ENCODE results near the gene ASNSD1. TPM values are rescaled to one million over a fixed set of nuclear protein-coding genes. Genes with fewer than 3 reads are reported as not detected.
A peak's percentile ranks its signal among the peaks of the same experiment; 100 is the strongest.

Gene ASNSD1
- total RNA-seq, 1 experiment from 2014 or later, result 33.7 TPM

DNA sequence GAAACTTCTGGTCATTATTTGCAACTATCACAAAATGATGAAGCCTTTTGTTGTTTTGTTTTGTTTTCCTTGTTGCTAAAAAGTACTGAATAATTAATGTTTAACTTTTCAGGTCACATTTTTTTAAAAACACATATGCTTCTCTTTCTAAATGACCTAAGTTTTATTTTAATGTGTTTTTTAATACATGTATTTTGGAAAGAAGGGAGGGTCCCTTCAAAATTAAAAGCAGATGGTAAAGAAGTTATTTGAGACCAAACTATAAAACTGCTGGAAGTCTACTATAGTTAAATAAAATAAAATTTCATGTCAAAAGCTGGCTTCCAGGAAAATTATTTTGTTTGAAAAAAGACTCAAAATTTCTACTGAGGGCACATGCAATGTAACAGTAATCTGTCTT, 39.5 kb upstream of the ASNSD1 start:
- BruUV-seq (replicated peaks), result no TSS peak
- POLR2A ChIA-PET (ENCODE audit: unreplicated experiment), result no interaction called here

GRCh38 chr2:189623049-189623448, 38.2 kb upstream of the ASNSD1 start:
- no peak overlapping the region for H3K4me2 ChIP-seq (ENCODE audit: low read length)
- H3F3A ChIP-seq (ENCODE audit: low read length, unreplicated experiment), result no peaks in the 10 kb centered on the region
- no peak overlapping the region for H3K9ac ChIP-seq (ENCODE audit: low read length)
- ChIA-PET POLR2A (ENCODE audit: unreplicated experiment) (no interaction called here), CTCF (interaction anchor here (0.5 to 0.7 kb wide), 2 partner anchors 10 to 995 kb away, joined by 3 read pairs; no protein-coding TSS in a partner anchor)
- DNase-seq (no peak), ATAC-seq (no peak)
- H3K9me3 ChIP-seq (ENCODE audit: low read length), result no peaks in the 10 kb centered on the region
- intact Hi-C loops (cut with micrococcal nuclease), result no loop called here
- no peak overlapping the region for H3K27ac ChIP-seq (ENCODE audit: low read length)
- TF ChIP-seq EZH2phosphoT487 (IDR thresholded peaks at IDR 0.05; ENCODE audit: borderline replicate concordance, low read length) (no peak), EZH2 (IDR thresholded peaks at IDR 0.05; ENCODE audit: low read length, unreplicated experiment) (no peak)
- peaks cover 14% of the 10 kb centered on the region for H3K4me1 ChIP-seq (ENCODE audit: insufficient read depth, low read length)
- no peak overlapping the region for H3K4me3 ChIP-seq (ENCODE audit: low read length)
- no peaks in the 10 kb centered on the region for H3K27me3 ChIP-seq (ENCODE audit: low read length)
- H4K20me1 ChIP-seq (ENCODE audit: low read length), result no peaks in the 10 kb centered on the region
- no TSS peak for BruUV-seq (replicated peaks)
- H3K79me2 ChIP-seq (ENCODE audit: low read length), result no peaks in the 10 kb centered on the region
- H3K9me2 ChIP-seq (replicated peaks; ENCODE audit: low read length), result no peaks in the 10 kb centered on the region
- no peaks in the 10 kb centered on the region for H3K36me3 ChIP-seq (ENCODE audit: low read depth, low read length)
- H2AFZ ChIP-seq (ENCODE audit: low read length), result no peak overlapping the region

More for the DNA sequence above, 39.5 kb upstream of the ASNSD1 start:
- intact Hi-C loops (cut with micrococcal nuclease), result no loop called here
- CTCF ChIA-PET, result no interaction called here
- Histone ChIP-seq H4K20me1 (ENCODE audit: low read length) (no peaks in the 10 kb centered on the region), H3K9ac (ENCODE audit: low read length) (no peak overlapping the region), H3K27me3 (ENCODE audit: low read length) (no peaks in the 10 kb centered on the region), H3K4me3 (ENCODE audit: low read length) (no peak overlapping the region), H3K4me2 (ENCODE audit: low read length) (no peak overlapping the region), H3K79me2 (ENCODE audit: low read length) (no peaks in the 10 kb centered on the region), H3K9me3 (ENCODE audit: low read length) (no peaks in the 10 kb centered on the region), H3K36me3 (ENCODE audit: low read depth, low read length) (no peaks in the 10 kb centered on the region), H2AFZ (ENCODE audit: low read length) (no peak overlapping the region), H3K27ac (ENCODE audit: low read length) (no peak overlapping the region), H3F3A (ENCODE audit: low read length, unreplicated experiment) (no peaks in the 10 kb centered on the region), H3K4me1 (ENCODE audit: insufficient read depth, low read length) (peaks cover 14% of the 10 kb centered on the region), H3K9me2 (replicated peaks; ENCODE audit: low read length) (no peaks in the 10 kb centered on the region)
- DNase-seq (no peak), ATAC-seq (no peak)
- TF ChIP-seq, protein P1, sequence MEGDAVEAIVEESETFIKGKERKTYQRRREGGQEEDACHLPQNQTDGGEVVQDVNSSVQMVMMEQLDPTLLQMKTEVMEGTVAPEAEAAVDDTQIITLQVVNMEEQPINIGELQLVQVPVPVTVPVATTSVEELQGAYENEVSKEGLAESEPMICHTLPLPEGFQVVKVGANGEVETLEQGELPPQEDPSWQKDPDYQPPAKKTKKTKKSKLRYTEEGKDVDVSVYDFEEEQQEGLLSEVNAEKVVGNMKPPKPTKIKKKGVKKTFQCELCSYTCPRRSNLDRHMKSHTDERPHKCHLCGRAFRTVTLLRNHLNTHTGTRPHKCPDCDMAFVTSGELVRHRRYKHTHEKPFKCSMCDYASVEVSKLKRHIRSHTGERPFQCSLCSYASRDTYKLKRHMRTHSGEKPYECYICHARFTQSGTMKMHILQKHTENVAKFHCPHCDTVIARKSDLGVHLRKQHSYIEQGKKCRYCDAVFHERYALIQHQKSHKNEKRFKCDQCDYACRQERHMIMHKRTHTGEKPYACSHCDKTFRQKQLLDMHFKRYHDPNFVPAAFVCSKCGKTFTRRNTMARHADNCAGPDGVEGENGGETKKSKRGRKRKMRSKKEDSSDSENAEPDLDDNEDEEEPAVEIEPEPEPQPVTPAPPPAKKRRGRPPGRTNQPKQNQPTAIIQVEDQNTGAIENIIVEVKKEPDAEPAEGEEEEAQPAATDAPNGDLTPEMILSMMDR (conservative IDR thresholded peaks at IDR 0.05; ENCODE audit: low read depth, low read length), result no peak

GRCh38 chr2:189624648-189625355, 36.5 kb upstream of the ASNSD1 start:
- Histone ChIP-seq H3F3A (ENCODE audit: low read length, unreplicated experiment) (no peaks in the 10 kb centered on the region), H3K27ac (ENCODE audit: low read length) (no peak overlapping the region), H3K9ac (ENCODE audit: low read length) (no peak overlapping the region), H3K79me2 (ENCODE audit: low read length) (no peaks in the 10 kb centered on the region), H3K4me3 (ENCODE audit: low read length) (no peak overlapping the region), H3K4me2 (ENCODE audit: low read length) (peak overlapping the region; percentile 30; the same call in 1 of the 2 replicates), H3K4me1 (ENCODE audit: insufficient read depth, low read length) (peaks cover 14% of the 10 kb centered on the region), H2AFZ (ENCODE audit: low read length) (peak overlapping the region; percentile 3; the same call in 1 of the 2 replicates), H3K27me3 (ENCODE audit: low read length) (no peaks in the 10 kb centered on the region), H3K9me3 (ENCODE audit: low read length) (no peaks in the 10 kb centered on the region), H3K36me3 (ENCODE audit: low read depth, low read length) (no peaks in the 10 kb centered on the region), H3K9me2 (replicated peaks; ENCODE audit: low read length) (no peaks in the 10 kb centered on the region), H4K20me1 (ENCODE audit: low read length) (no peaks in the 10 kb centered on the region)
- intact Hi-C loops (cut with micrococcal nuclease), result loop anchor here (5.0 kb wide), 1 partner anchor 68 kb away; no protein-coding TSS in a partner anchor
- CTCF ChIA-PET, result interaction anchor here (0.6 kb wide), 1 partner anchor 20 kb away, joined by 9 read pairs; no protein-coding TSS in a partner anchor
- BruUV-seq (replicated peaks), result no TSS peak
- DNase-seq, result peak; percentile 68
- POLR2A ChIA-PET (ENCODE audit: unreplicated experiment), result no interaction called here
- TF ChIP-seq, protein P1 (conservative IDR thresholded peaks at IDR 0.05; ENCODE audit: low read depth, low read length), result no peak
- TF ChIP-seq EZH2 (IDR thresholded peaks at IDR 0.05; ENCODE audit: low read length, unreplicated experiment) (no peak), EZH2phosphoT487 (IDR thresholded peaks at IDR 0.05; ENCODE audit: borderline replicate concordance, low read length) (no peak)
- ATAC-seq, result peak; percentile 75
